ENCODE results near the gene CADM4. TPM values are rescaled to one million over a fixed set of nuclear protein-coding genes. Genes with fewer than 3 reads are reported as not detected.

Gene CADM4
- total and polyA plus RNA-seq, 4 donors = 0.47 to 4.9 (median 3.3) TPM

DNA sequence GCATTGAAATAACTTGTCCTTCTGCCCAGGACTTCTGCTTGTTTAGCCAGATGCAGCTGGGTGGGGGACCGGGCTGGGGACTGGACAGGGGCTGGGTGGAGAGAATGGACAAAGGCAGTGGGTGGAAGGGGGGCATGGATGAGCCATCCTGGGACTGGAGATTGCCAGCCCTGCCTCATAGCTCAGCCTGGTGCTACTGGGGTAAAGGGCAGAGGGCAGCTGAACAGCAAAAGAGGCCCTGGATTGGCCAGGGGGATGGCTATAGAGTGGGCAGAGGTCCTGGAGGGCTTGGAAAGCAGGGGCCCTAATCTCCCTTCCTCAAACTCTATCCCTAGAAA is 48.0 kb upstream of the CADM4 start:
- Histone ChIP-seq H3K27ac (ENCODE audit: low read depth in 1 of 2, low read length in 2 of 2) (no peak overlapping the region), H3K27me3 (ENCODE audit: control insufficient read depth in 4 of 4, insufficient read depth in 4 of 4, low read length in 3 of 4) (no peaks in the 10 kb centered on the region), H3K4me1 (ENCODE audit: control insufficient read depth in 4 of 4, insufficient read depth in 4 of 4, low read length in 3 of 4) (no peaks in the 10 kb centered on the region), H3K9ac (ENCODE audit: low read depth in 1 of 2, low read length in 2 of 2) (no peak overlapping the region), H3K4me3 (ENCODE audit: low read depth in 1 of 3, low read length in 3 of 3) (no peak overlapping the region), H3K36me3 (ENCODE audit: control insufficient read depth in 4 of 4, insufficient read depth in 3 of 4, low read depth in 1 of 4, low read length in 3 of 4) (no peaks in the 10 kb centered on the region), H3K9me3 (ENCODE audit: control insufficient read depth in 4 of 4, low read length in 3 of 4) (peaks cover 14 to 26% (median 16%) of the 10 kb centered on the region in 4 donors)
- TF ChIP-seq TAF1 (conservative IDR thresholded peaks at IDR 0.05) (no peak), FOXA2 (IDR thresholded peaks at IDR 0.05) (no peak), RAD21 (IDR thresholded peaks at IDR 0.05) (no peak), JUND (IDR thresholded peaks at IDR 0.05) (no peak)
- TF ChIP-seq, protein P1, sequence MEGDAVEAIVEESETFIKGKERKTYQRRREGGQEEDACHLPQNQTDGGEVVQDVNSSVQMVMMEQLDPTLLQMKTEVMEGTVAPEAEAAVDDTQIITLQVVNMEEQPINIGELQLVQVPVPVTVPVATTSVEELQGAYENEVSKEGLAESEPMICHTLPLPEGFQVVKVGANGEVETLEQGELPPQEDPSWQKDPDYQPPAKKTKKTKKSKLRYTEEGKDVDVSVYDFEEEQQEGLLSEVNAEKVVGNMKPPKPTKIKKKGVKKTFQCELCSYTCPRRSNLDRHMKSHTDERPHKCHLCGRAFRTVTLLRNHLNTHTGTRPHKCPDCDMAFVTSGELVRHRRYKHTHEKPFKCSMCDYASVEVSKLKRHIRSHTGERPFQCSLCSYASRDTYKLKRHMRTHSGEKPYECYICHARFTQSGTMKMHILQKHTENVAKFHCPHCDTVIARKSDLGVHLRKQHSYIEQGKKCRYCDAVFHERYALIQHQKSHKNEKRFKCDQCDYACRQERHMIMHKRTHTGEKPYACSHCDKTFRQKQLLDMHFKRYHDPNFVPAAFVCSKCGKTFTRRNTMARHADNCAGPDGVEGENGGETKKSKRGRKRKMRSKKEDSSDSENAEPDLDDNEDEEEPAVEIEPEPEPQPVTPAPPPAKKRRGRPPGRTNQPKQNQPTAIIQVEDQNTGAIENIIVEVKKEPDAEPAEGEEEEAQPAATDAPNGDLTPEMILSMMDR (IDR thresholded peaks at IDR 0.05; ENCODE audit: low read depth, low read length, missing input control) = no peak
- DNase-seq (ENCODE audit: low spot score) = no peak
- WGBS = 62% methylated on average over 1 of the region's 1 CpG

DNA sequence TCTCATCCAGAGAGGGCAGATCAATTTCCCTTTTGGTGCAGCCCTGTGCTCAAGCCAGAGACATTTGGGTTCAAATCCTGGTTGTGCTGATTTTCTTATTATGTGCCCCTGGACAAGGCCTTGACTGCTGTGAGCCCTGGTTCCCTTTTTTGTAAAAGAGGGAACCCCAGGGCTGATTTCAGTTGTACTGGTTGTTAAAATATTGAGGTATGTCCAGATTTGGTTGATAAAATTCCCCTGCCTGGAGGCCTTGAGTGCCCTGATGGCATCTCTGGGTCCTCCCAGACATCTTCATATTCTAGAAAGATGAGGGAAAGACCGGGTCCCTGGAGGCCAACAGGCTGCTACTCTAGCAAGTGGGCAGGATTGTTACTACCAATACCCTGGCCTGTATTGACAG is 44.7 kb upstream of the CADM4 start:
- Histone ChIP-seq H3K4me3 (ENCODE audit: low read depth in 1 of 3, low read length in 3 of 3) (no peak overlapping the region), H3K9ac (ENCODE audit: low read depth in 1 of 2, low read length in 2 of 2) (no peak overlapping the region), H3K9me3 (ENCODE audit: control insufficient read depth in 4 of 4, low read length in 3 of 4) (peaks cover 0 to 5% (median 0%) of the 10 kb centered on the region in 4 donors), H3K27ac (ENCODE audit: low read depth in 1 of 2, low read length in 2 of 2) (no peak overlapping the region), H3K27me3 (ENCODE audit: control insufficient read depth in 4 of 4, insufficient read depth in 4 of 4, low read length in 3 of 4) (no peaks in the 10 kb centered on the region), H3K36me3 (ENCODE audit: control insufficient read depth in 4 of 4, insufficient read depth in 3 of 4, low read depth in 1 of 4, low read length in 3 of 4) (no peaks in the 10 kb centered on the region), H3K4me1 (ENCODE audit: control insufficient read depth in 4 of 4, insufficient read depth in 4 of 4, low read length in 3 of 4) (no peaks in the 10 kb centered on the region)
- 77% methylated on average over 1 of the region's 1 CpG for WGBS
- no peak for DNase-seq (ENCODE audit: low spot score)
- TF ChIP-seq JUND (IDR thresholded peaks at IDR 0.05) (no peak), RAD21 (IDR thresholded peaks at IDR 0.05) (no peak), HNF4G (IDR thresholded peaks at IDR 0.05) (no peak), FOXA1 (IDR thresholded peaks at IDR 0.05) (no peak), RXRA (IDR thresholded peaks at IDR 0.05) (no peak)
- TF ChIP-seq, protein P1 (IDR thresholded peaks at IDR 0.05; ENCODE audit: low read depth, low read length, missing input control) = no peak
- TF ChIP-seq, protein P2, sequence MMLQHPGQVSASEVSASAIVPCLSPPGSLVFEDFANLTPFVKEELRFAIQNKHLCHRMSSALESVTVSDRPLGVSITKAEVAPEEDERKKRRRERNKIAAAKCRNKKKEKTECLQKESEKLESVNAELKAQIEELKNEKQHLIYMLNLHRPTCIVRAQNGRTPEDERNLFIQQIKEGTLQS (IDR thresholded peaks at IDR 0.05) = no peak
- TF ChIP-seq, protein P3, sequence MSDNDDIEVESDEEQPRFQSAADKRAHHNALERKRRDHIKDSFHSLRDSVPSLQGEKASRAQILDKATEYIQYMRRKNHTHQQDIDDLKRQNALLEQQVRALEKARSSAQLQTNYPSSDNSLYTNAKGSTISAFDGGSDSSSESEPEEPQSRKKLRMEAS (IDR thresholded peaks at IDR 0.05) = no peak
- TF ChIP-seq, protein P4, sequence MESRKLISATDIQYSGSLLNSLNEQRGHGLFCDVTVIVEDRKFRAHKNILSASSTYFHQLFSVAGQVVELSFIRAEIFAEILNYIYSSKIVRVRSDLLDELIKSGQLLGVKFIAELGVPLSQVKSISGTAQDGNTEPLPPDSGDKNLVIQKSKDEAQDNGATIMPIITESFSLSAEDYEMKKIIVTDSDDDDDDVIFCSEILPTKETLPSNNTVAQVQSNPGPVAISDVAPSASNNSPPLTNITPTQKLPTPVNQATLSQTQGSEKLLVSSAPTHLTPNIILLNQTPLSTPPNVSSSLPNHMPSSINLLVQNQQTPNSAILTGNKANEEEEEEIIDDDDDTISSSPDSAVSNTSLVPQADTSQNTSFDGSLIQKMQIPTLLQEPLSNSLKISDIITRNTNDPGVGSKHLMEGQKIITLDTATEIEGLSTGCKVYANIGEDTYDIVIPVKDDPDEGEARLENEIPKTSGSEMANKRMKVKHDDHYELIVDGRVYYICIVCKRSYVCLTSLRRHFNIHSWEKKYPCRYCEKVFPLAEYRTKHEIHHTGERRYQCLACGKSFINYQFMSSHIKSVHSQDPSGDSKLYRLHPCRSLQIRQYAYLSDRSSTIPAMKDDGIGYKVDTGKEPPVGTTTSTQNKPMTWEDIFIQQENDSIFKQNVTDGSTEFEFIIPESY (IDR thresholded peaks at IDR 0.05) = no peak

DNA sequence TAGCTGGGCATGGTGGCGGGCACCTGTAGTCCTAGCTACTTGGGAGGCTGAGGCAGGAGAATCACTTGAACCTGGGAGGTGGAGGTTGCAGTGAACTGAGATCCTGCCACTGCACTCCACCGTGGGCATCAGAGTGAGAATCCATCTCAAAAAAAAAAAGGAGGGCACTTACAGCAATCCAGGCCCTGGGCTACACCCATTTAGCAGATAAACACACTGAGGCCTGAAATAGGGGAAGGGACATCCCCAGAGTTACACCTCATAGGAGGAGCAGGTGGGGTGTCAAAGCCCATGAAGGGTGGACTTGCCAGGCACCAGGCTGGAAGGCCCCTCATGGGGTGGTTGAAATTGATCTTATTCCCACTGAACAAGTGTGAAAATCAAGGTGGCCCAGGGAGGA is 44.3 kb upstream of the CADM4 start:
- Histone ChIP-seq H3K9me3 (ENCODE audit: control insufficient read depth in 4 of 4, low read length in 3 of 4) (peaks cover 0 to 4% (median 0%) of the 10 kb centered on the region in 4 donors), H3K4me1 (ENCODE audit: control insufficient read depth in 4 of 4, insufficient read depth in 4 of 4, low read length in 3 of 4) (no peaks in the 10 kb centered on the region), H3K27me3 (ENCODE audit: control insufficient read depth in 4 of 4, insufficient read depth in 4 of 4, low read length in 3 of 4) (no peaks in the 10 kb centered on the region), H3K4me3 (ENCODE audit: low read depth in 1 of 3, low read length in 3 of 3) (no peak overlapping the region), H3K36me3 (ENCODE audit: control insufficient read depth in 4 of 4, insufficient read depth in 3 of 4, low read depth in 1 of 4, low read length in 3 of 4) (no peaks in the 10 kb centered on the region), H3K27ac (ENCODE audit: low read depth in 1 of 2, low read length in 2 of 2) (no peak overlapping the region), H3K9ac (ENCODE audit: low read depth in 1 of 2, low read length in 2 of 2) (no peak overlapping the region)
- 86% methylated on average over 2 of the region's 2 CpGs for WGBS
- TF ChIP-seq SP1 (IDR thresholded peaks at IDR 0.05) (no peak), RXRA (IDR thresholded peaks at IDR 0.05) (no peak), EGR1 (IDR thresholded peaks at IDR 0.05; ENCODE audit: low read depth in 2 of 2) (no peak), FOXA1 (IDR thresholded peaks at IDR 0.05) (no peak), RAD21 (IDR thresholded peaks at IDR 0.05) (no peak), YY1 (IDR thresholded peaks at IDR 0.05) (no peak)
- TF ChIP-seq, protein P5, sequence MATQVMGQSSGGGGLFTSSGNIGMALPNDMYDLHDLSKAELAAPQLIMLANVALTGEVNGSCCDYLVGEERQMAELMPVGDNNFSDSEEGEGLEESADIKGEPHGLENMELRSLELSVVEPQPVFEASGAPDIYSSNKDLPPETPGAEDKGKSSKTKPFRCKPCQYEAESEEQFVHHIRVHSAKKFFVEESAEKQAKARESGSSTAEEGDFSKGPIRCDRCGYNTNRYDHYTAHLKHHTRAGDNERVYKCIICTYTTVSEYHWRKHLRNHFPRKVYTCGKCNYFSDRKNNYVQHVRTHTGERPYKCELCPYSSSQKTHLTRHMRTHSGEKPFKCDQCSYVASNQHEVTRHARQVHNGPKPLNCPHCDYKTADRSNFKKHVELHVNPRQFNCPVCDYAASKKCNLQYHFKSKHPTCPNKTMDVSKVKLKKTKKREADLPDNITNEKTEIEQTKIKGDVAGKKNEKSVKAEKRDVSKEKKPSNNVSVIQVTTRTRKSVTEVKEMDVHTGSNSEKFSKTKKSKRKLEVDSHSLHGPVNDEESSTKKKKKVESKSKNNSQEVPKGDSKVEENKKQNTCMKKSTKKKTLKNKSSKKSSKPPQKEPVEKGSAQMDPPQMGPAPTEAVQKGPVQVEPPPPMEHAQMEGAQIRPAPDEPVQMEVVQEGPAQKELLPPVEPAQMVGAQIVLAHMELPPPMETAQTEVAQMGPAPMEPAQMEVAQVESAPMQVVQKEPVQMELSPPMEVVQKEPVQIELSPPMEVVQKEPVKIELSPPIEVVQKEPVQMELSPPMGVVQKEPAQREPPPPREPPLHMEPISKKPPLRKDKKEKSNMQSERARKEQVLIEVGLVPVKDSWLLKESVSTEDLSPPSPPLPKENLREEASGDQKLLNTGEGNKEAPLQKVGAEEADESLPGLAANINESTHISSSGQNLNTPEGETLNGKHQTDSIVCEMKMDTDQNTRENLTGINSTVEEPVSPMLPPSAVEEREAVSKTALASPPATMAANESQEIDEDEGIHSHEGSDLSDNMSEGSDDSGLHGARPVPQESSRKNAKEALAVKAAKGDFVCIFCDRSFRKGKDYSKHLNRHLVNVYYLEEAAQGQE (IDR thresholded peaks at IDR 0.05) = no peak
- TF ChIP-seq, protein P3 (IDR thresholded peaks at IDR 0.05) = no peak
- no peak for DNase-seq (ENCODE audit: low spot score)

Data from liver (tissue), 9 donors.